HL-60 (cell line): ENCODE results near the gene RHOU.

Source experiments
- DNase-seq, 2 experiments: peaks; one replicate each; pipeline ENCODE4 v3.0.0-alpha.2; 2010 to 2020; ENCODE audit warnings: low read depth in 1 of 2, low spot score in 1 of 2
- H3K27ac ChIP-seq: fragments of 250-450 bp; sonication (Bioruptor Pico); replicated peaks from 2 replicates; pipeline ENCODE4 v1.5.1; 2020; ENCODE audit warnings: mild to moderate bottlenecking, moderate library complexity
- H3K27me3 ChIP-seq: fragments of 250-450 bp; sonication (Bioruptor Pico); 2 replicates; pipeline ENCODE4 v1.5.1; 2021; ENCODE audit warnings: mild to moderate bottlenecking, moderate library complexity; ENCODE audit not compliant: insufficient read depth, poor library complexity, severe bottlenecking
- H3K4me3 ChIP-seq: replicated peaks from 2 replicates; pipeline ENCODE4 v1.5.1; 2011; ENCODE audit warnings: mild to moderate bottlenecking, control low read depth, low read length; ENCODE audit not compliant: insufficient read depth
- GABPA ChIP-seq: IDR thresholded peaks from 2 replicates; pipeline ENCODE4 v1.6.1; 2012; ENCODE audit warnings: low read depth
- POLR2AphosphoS5 ChIP-seq: IDR thresholded peaks from 2 replicates; pipeline ENCODE4 v1.6.1; 2012; ENCODE audit warnings: low read depth
- SPI1 ChIP-seq: IDR thresholded peaks from 2 replicates; pipeline ENCODE4 v1.6.1; 2012; ENCODE audit warnings: low read depth, mild to moderate bottlenecking, borderline replicate concordance
- TF ChIP-seq, protein P1 (sequence below): IDR thresholded peaks from one replicate; pipeline ENCODE4 v1.5.1; 2011; ENCODE audit warnings: low read length, control low read depth, inconsistent platforms; ENCODE audit not compliant: insufficient read depth
- TF ChIP-seq, protein P2 (sequence below): IDR thresholded peaks from 2 replicates; pipeline ENCODE4 v1.6.1; 2012; ENCODE audit warnings: low read depth; ENCODE audit not compliant: insufficient replicate concordance

Gene RHOU

DNA sequence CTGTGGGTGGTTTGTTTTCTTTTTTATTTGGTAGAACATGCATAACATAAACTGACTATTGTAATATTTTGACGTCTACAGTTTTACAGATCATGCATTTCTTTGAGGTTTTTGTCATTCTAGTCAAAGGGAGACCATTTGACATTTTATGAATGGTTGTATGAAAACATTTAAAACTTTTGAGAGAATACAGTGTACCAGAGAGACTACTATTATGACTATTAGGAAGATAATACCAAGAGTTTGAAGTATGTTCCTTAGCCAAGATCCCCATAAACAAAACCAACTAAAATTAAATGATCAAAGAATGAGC is 37.3 kb upstream of the RHOU start:
- Histone ChIP-seq H3K4me3 (no peak overlapping the region), H3K27me3 (no peaks in the 10 kb centered on the region), H3K27ac (no peak overlapping the region)
- no peak for DNase-seq
- no peak for TF ChIP-seq GABPA
- TF ChIP-seq, protein P1, sequence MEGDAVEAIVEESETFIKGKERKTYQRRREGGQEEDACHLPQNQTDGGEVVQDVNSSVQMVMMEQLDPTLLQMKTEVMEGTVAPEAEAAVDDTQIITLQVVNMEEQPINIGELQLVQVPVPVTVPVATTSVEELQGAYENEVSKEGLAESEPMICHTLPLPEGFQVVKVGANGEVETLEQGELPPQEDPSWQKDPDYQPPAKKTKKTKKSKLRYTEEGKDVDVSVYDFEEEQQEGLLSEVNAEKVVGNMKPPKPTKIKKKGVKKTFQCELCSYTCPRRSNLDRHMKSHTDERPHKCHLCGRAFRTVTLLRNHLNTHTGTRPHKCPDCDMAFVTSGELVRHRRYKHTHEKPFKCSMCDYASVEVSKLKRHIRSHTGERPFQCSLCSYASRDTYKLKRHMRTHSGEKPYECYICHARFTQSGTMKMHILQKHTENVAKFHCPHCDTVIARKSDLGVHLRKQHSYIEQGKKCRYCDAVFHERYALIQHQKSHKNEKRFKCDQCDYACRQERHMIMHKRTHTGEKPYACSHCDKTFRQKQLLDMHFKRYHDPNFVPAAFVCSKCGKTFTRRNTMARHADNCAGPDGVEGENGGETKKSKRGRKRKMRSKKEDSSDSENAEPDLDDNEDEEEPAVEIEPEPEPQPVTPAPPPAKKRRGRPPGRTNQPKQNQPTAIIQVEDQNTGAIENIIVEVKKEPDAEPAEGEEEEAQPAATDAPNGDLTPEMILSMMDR = no peak
- TF ChIP-seq, protein P2, sequence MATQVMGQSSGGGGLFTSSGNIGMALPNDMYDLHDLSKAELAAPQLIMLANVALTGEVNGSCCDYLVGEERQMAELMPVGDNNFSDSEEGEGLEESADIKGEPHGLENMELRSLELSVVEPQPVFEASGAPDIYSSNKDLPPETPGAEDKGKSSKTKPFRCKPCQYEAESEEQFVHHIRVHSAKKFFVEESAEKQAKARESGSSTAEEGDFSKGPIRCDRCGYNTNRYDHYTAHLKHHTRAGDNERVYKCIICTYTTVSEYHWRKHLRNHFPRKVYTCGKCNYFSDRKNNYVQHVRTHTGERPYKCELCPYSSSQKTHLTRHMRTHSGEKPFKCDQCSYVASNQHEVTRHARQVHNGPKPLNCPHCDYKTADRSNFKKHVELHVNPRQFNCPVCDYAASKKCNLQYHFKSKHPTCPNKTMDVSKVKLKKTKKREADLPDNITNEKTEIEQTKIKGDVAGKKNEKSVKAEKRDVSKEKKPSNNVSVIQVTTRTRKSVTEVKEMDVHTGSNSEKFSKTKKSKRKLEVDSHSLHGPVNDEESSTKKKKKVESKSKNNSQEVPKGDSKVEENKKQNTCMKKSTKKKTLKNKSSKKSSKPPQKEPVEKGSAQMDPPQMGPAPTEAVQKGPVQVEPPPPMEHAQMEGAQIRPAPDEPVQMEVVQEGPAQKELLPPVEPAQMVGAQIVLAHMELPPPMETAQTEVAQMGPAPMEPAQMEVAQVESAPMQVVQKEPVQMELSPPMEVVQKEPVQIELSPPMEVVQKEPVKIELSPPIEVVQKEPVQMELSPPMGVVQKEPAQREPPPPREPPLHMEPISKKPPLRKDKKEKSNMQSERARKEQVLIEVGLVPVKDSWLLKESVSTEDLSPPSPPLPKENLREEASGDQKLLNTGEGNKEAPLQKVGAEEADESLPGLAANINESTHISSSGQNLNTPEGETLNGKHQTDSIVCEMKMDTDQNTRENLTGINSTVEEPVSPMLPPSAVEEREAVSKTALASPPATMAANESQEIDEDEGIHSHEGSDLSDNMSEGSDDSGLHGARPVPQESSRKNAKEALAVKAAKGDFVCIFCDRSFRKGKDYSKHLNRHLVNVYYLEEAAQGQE = no peak
- no peak for TF ChIP-seq SPI1
- TF ChIP-seq POLR2AphosphoS5 = no peak

DNA sequence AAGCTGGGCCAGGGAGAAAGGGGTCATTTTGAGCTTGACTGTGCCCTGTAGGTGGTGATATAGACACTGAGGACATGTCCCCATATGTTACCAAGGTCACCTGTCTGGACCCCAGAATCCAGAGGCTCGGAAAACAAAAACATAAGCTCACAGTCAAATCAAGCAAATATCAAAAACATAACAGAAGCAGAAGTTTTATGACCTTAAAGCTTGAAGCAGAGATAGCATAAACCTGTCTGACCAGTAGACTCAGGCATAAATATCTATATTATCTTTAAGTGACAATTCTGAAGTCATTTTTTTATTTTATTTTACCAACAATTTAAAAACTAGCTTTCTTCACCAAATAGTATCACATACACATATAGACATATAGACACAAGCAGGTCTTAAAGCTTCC is 32.8 kb upstream of the RHOU start:
- H3K27ac ChIP-seq = no peak overlapping the region
- no peak for DNase-seq
- no peaks in the 10 kb centered on the region for H3K27me3 ChIP-seq
- no peak overlapping the region for H3K4me3 ChIP-seq
- no peak for TF ChIP-seq POLR2AphosphoS5
- TF ChIP-seq GABPA = no peak
- no peak for TF ChIP-seq SPI1
- TF ChIP-seq, protein P2 = no peak
- TF ChIP-seq, protein P1 = no peak

DNA sequence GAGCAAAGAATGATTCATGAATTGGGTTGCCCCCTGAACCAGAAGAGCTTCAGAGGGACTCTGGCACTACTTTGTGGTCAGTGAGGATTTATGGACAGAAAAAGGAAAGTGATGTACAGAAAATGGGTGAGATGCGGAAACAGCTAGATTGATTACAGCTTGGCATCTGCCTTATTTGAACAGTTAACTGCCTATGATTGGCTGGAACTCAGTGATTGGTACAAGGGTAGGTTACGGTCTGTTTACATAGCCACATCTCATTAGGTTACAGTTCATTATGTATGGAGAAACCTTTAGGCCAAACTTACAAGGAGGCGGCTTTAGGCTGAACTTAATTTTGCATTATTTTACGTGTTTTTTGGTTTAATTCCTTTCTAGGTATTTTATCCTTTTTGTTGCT is 29.0 kb upstream of the RHOU start:
- TF ChIP-seq, protein P2 = no peak
- TF ChIP-seq GABPA (no peak), POLR2AphosphoS5 (no peak), SPI1 (no peak)
- TF ChIP-seq, protein P1 = no peak
- H3K27me3 ChIP-seq = no peaks in the 10 kb centered on the region
- DNase-seq = no peak
- no peak overlapping the region for H3K4me3 ChIP-seq
- no peak overlapping the region for H3K27ac ChIP-seq
